NCI-H2107 (cell line): ENCODE data around the gene CPTP.

Experiments used
- DNase-seq: peaks from one replicate; lab custom pipeline; 2025; lab: John Stamatoyannopoulos, UW

CPTP gene

GRCh38 chr1:1292442-1292779 is 32.2 kb upstream of the CPTP start:
- no peak for DNase-seq

- no peak for DNase-seq
Measured at GRCh38 chr1:1292851-1293250, 31.8 kb upstream of the CPTP start.

GRCh38 chr1:1293263-1294249 is 31.0 kb upstream of the CPTP start:
- DNase-seq: no peak

- no peak for DNase-seq
Measured at GRCh38 chr1:1294250-1294890, 30.2 kb upstream of the CPTP start.

GRCh38 chr1:1295154-1295923 is 29.3 kb upstream of the CPTP start:
- no peak for DNase-seq

GRCh38 chr1:1296070-1297061 is 28.2 kb upstream of the CPTP start:
- no peak for DNase-seq

- DNase-seq: no peak
Measured at GRCh38 chr1:1297802-1298424, 26.7 kb upstream of the CPTP start.

GRCh38 chr1:1298861-1299685 is 25.5 kb upstream of the CPTP start:
- no peak for DNase-seq

GRCh38 chr1:1299686-1300351 is 24.8 kb upstream of the CPTP start:
- no peak for DNase-seq

- no peak for DNase-seq
Measured at GRCh38 chr1:1300352-1300739, 24.3 kb upstream of the CPTP start.

- DNase-seq: no peak
Measured at GRCh38 chr1:1302006-1302430, 22.6 kb upstream of the CPTP start.

GRCh38 chr1:1302951-1303509 is 21.6 kb upstream of the CPTP start:
- no peak for DNase-seq

- DNase-seq: no peak
Measured at GRCh38 chr1:1303736-1304135, 20.9 kb upstream of the CPTP start.

GRCh38 chr1:1304331-1305299 is 20.0 kb upstream of the CPTP start:
- peak; percentile 40 for DNase-seq

GRCh38 chr1:1305300-1306069 is 19.1 kb upstream of the CPTP start:
- DNase-seq: no peak

- DNase-seq: no peak
Measured at GRCh38 chr1:1306070-1306660, 18.4 kb upstream of the CPTP start.
